K562 (cell line): ENCODE data around the gene ERICH2. TPM values are rescaled to one million over a fixed set of nuclear protein-coding genes. Genes with fewer than 3 reads are reported as not detected.
A peak's percentile ranks its signal among the peaks of the same experiment; 100 is the strongest.

ENCODE experiments used
- ATAC-seq: fragments of 200-7000 bp; cut with Tn5 transposase; 3 replicates; pipeline ENCODE4 v1.9.1; 2020; ENCODE audit warnings: moderate library complexity
- BruUV-seq: library from RNA; stranded (reverse); fragments of 400-500 nt; replicated peaks from 2 replicates; lab custom pipeline; 2021; lab: Mats Ljungman, UMichigan
- CTCF ChIA-PET: fragments of 300-600 bp; formaldehyde crosslinking; extraction: SDS; loops from one replicate; lab custom pipeline; 2021; ENCODE audit warnings: low intra/inter-chr PET ratio; lab: Yijun Ruan, JAX
- POLR2A ChIA-PET: fragments of 300-600, 350-650 bp; sonication (Branson Sonifier 250); formaldehyde crosslinking; extraction: SDS; loops from one replicate; lab custom pipeline; 2021; ENCODE audit warnings: antibody characterized with exemption, inconsistent platforms; lab: Yijun Ruan, JAX
- DNase-seq, 4 experiments: peaks; one replicate each; pipeline versions ENCODE4 v3.0.0 to v3.0.0-alpha.2; 2011 to 2018; ENCODE audit warnings: low spot score in 3 of 4, mixed read lengths in 3 of 4; ENCODE audit errors: extremely low read depth in 1 of 4
- FAIRE-seq: peaks from 2 replicates; lab custom pipeline; 2011; peaks lifted over from hg19 to GRCh38; lab: Jason Lieb, UNC
- H2AFZ ChIP-seq: 2 replicates; pipeline ENCODE4 v1.6.0; 2011; ENCODE audit warnings: low read depth, low read length, control low read depth, inconsistent platforms
- H3K27ac ChIP-seq: fragments of 200-600 bp; 3 replicates; pipeline ENCODE4 v1.8.0; 2011; ENCODE audit warnings: low read depth, mild to moderate bottlenecking, control low read depth, inconsistent platforms, low read length, moderate library complexity, mixed read lengths; ENCODE audit errors: extremely low read depth
- H3K27me3 ChIP-seq, 2 experiments: fragments of 300-600 bp in 1 of 2; 2 replicates in 1 of 2; 3 replicates in 1 of 2; pipeline versions ENCODE4 v1.6.0 to v1.8.0; 2011; ENCODE audit warnings: inconsistent platforms in 2 of 2, low read length in 2 of 2, mild to moderate bottlenecking in 1 of 2, mixed read lengths in 1 of 2, moderate library complexity in 1 of 2; ENCODE audit not compliant: control insufficient read depth in 2 of 2, insufficient read depth in 2 of 2
- H3K36me3 ChIP-seq: fragments of 300-600 bp; 3 replicates; pipeline ENCODE4 v1.8.0; 2011; ENCODE audit warnings: mild to moderate bottlenecking, low read length, inconsistent platforms; ENCODE audit not compliant: control insufficient read depth, insufficient read depth
- H3K4me1 ChIP-seq, 2 experiments: fragments of 200-600 bp in 1 of 2; replicated peaks in 1 of 2; 2 replicates in 1 of 2; 3 replicates in 1 of 2; pipeline versions ENCODE4 v1.5.1 to v1.8.0; 2011; ENCODE audit warnings: inconsistent platforms in 2 of 2, low read length in 2 of 2, mild to moderate bottlenecking in 1 of 2, mixed read lengths in 1 of 2, moderate library complexity in 1 of 2; ENCODE audit not compliant: control insufficient read depth in 2 of 2, insufficient read depth in 2 of 2
- H3K4me2 ChIP-seq: 2 replicates; pipeline ENCODE4 v1.6.1; 2011; ENCODE audit warnings: low read length, control low read depth, inconsistent platforms, mixed read lengths; ENCODE audit not compliant: insufficient read depth
- H3K4me3 ChIP-seq: fragments of 200-600 bp; sonication (generic), shearing (Covaris generic); 2 replicates; pipeline ENCODE4 v1.5.1; 2016; ENCODE audit warnings: control low read depth, inconsistent platforms
- H3K79me2 ChIP-seq: fragments of 200-600 bp; 3 replicates; pipeline ENCODE4 v1.8.0; 2011; ENCODE audit warnings: low read length, inconsistent platforms; ENCODE audit not compliant: control insufficient read depth, insufficient read depth
- H3K9ac ChIP-seq, 2 experiments: 2 replicates each; pipeline versions ENCODE4 v1.6.0 to v1.6.1; 2011; ENCODE audit warnings: low read depth in 2 of 2, low read length in 2 of 2, control low read depth in 1 of 2, inconsistent platforms in 1 of 2, mild to moderate bottlenecking in 1 of 2, mixed read lengths in 1 of 2; ENCODE audit not compliant: insufficient read depth in 1 of 2
- H3K9me1 ChIP-seq: one replicate; pipeline ENCODE4 v1.6.0; 2011; ENCODE audit warnings: inconsistent platforms, mild to moderate bottlenecking, low read length, moderate library complexity; ENCODE audit not compliant: control insufficient read depth, insufficient read depth
- H3K9me3 ChIP-seq: replicated peaks from 2 replicates; pipeline ENCODE4 v1.5.1; 2011; ENCODE audit warnings: low read depth, low read length, inconsistent platforms; ENCODE audit not compliant: control insufficient read depth, insufficient read depth
- H4K20me1 ChIP-seq: replicated peaks from 2 replicates; pipeline ENCODE4 v1.6.1; 2011; ENCODE audit warnings: low read length, inconsistent platforms, mixed read lengths; ENCODE audit not compliant: control insufficient read depth, insufficient read depth
- FOXA3 ChIP-seq, 2 experiments: fragments of 450-650 bp in 1 of 2; sonication (generic) in 1 of 2; formaldehyde crosslinking; IDR thresholded peaks in 1 of 2; conservative IDR thresholded peaks in 1 of 2; 2 replicates each; pipeline versions ENCODE4 v1.4.0 to v1.8.0; 2020 to 2022; ENCODE audit warnings: mild to moderate bottlenecking in 2 of 2, missing genetic modification reagents in 1 of 2
- ZNF146 ChIP-seq: IDR thresholded peaks from one replicate; pipeline ENCODE4 v1.6.1; 2018; ENCODE audit warnings: missing compliant biosample characterization; ENCODE audit not compliant: unreplicated experiment
- WGBS: fragments of 100-300 bp; shearing (Covaris generic); methylation state at CpG from one replicate; pipeline ENCODE4 v1.1.6; 2016; ENCODE audit warnings: low coverage, mixed read lengths; ENCODE audit not compliant: insufficient coverage; ENCODE audit errors: missing lambda C conversion rate; 5-methylcytosine and 5-hydroxymethylcytosine counted together
- in situ Hi-C: fragments of 300-500 bp; cut with MboI; formaldehyde crosslinking; loops from 4 replicates; pipeline ENCODE4 v1.15.0; 2018; ENCODE audit warnings: inconsistent platforms, mixed read lengths
- intact Hi-C: fragments of 100-400 bp; cut with micrococcal nuclease; formaldehyde crosslinking; loops from 2 replicates; pipeline ENCODE4 v1.14.2; 2022
- polyA plus RNA-seq, 8 experiments: library from polyadenylated mRNA; depleted of rRNA in 4 of 8; stranded (reverse) in 5 of 8; unstranded in 3 of 8; fragments of >200 nt; fragmentation: Nextera tagmentation in 2 of 8; fragmentation: Illumina TruSeq in 1 of 8; extraction: Ambion mirVana in 2 of 8; extraction: Trizol in 1 of 8; gene quantifications; 2 replicates each; pipeline versions ENCODE4 v1.2.1 to v1.2.3, GENCODE V29; 2011 to 2014; ENCODE audit warnings: inconsistent platforms in 1 of 8, missing spikeins in 1 of 8
- total RNA-seq, 7 experiments: library from RNA; depleted of rRNA in 6 of 7; stranded (reverse); fragments of >200 nt in 6 of 7; fragmentation: Illumina TruSeq in 2 of 7; extraction: Trizol in 2 of 7; gene quantifications; 2 replicates each; pipeline versions ENCODE4 v1.2.1 to v1.2.3, GENCODE V29; 2011 to 2021; ENCODE audit warnings: low replicate concordance in 1 of 7

The ERICH2 gene
- total and polyA plus RNA-seq, 9 of the 15 experiments (the other 6 are each of a cell fraction or from before 2014, with no cell fraction given), result 0.85 to 2.4 (median 1.6) TPM

DNA sequence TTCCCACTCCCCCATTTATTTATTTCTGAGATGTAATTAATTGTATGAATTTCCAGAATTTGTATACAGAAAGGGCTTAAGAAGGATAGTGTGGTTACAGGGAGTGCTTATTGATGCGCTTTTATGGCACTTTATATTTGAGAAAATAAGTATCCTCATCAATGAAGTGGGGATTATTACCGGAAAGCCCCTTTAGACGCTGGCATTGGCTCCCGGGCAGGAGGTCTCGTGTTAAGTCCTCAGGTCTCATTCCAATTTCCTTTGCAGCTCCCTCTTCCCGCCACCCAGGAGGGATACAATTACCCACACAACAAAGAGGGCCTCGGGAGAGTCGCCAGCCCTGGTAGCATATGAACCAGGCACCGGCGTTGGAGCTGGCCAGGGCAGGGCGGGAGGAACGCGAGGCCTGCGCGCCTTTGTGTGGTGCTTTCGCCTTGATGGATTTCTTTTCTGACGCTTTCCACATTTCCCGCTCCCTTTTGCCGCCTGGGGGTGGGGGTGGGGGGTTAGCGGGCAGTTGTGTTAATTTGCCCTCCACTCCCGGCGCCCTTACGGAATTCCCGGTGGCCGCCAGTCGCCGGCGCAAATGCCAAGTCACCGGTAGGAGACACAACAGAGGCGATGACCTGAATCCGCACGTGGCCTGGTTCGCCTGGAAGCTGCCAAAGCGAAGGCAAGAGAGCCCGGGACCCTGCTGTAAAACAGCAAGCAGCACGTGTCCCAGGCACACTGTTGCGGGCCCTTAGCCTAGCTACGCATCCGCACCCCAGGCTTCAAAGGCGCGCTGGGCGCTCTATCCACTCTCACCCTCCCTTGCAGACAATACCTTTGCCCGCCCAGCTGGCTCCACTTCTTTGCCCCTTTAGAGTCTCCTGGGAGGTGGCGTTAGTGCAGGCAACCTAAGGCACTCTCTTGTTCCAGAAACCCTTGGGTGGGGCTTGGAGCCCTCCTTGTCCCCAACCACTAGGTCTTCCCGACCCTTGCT is 49.8 kb downstream of the ERICH2 start:
- WGBS, result 77% methylated on average over 39 of the region's 45 CpGs
- Histone ChIP-seq H4K20me1 (no peaks in the 10 kb centered on the region), H2AFZ (no peak overlapping the region), H3K9ac (no peak overlapping the region), H3K27me3 (peaks cover 0 to 7% of the 10 kb centered on the region in 2 experiments; a peak in 1 of 5 replicates), H3K27ac (no peak overlapping the region), H3K4me1 (peaks cover 6 to 71% of the 10 kb centered on the region in 2 experiments), H3K36me3 (no peaks in the 10 kb centered on the region), H3K9me3 (no peaks in the 10 kb centered on the region; the same call in 1 of the 2 replicates), H3K9me1 (no peaks in the 10 kb centered on the region), H3K4me3 (no peak overlapping the region), H3K79me2 (no peaks in the 10 kb centered on the region; the same call in 2 of the 3 replicates), H3K4me2 (no peak overlapping the region)
- TF ChIP-seq FOXA3 (CRISPR knock-in tag; conservative IDR thresholded peaks at IDR 0.05 in 1 of 2, IDR thresholded peaks at IDR 0.05 in 1 of 2) (0 out of 4 replicates have a peak, but pooled peaks of 1 of the 2 experiments have one; percentile 17), ZNF146 (CRISPR knock-in tag) (no peak)
- BruUV-seq, result no TSS peak
- no peak for DNase-seq
- POLR2A ChIA-PET, result no interaction called here
- intact Hi-C loops, result loop anchor here (10.0 kb wide), 1 partner anchor 295 kb away; no protein-coding TSS in a partner anchor
- in situ Hi-C loops, result loop anchor here (10.0 to 25.0 kb wide), 2 partner anchors 455 to 883 kb away; no protein-coding TSS in a partner anchor
- CTCF ChIA-PET, result no interaction called here
- no peak for FAIRE-seq
- no peak for ATAC-seq
